Erythroblast (primary cell): ENCODE data around the gene CEACAM3.

Source experiments
- GATA1 ChIP-seq: IDR thresholded peaks from 2 replicates; pipeline ENCODE4 v1.6.1; 2011; ENCODE audit warnings: low read depth, mild to moderate bottlenecking, control low read depth, low read length, moderate library complexity
- POLR2A ChIP-seq: IDR thresholded peaks from 2 replicates; pipeline ENCODE4 v1.6.1; 2011; ENCODE audit warnings: mild to moderate bottlenecking, low read length

DNA sequence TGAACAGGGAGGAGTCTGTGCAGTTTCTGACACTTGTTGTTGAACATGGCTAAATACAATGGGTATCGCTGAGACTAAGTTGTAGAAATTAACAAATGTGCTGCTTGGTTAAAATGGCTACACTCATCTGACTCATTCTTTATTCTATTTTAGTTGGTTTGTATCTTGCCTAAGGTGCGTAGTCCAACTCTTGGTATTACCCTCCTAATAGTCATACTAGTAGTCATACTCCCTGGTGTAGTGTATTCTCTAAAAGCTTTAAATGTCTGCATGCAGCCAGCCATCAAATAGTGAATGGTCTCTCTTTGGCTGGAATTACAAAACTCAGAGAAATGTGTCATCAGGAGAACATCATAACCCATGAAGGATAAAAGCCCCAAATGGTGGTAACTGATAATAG, 25.0 kb upstream of the CEACAM3 start:
- TF ChIP-seq POLR2A: no peak
- TF ChIP-seq GATA1: no peak
